ENCODE data around the gene SMTN.

- no peak for TF ChIP-seq POLR2A (IDR thresholded peaks at IDR 0.05)
- TF ChIP-seq CTCF (IDR thresholded peaks at IDR 0.05), result no peak
Observed at GRCh38 chr22:31125521-31126117, 44.5 kb downstream of the SMTN start.

Data from upper lobe of left lung (tissue), 4 donors.